Fibroblast of lung (primary cell): ENCODE results near the gene RUBCNL.

Experiments
- CTCF ChIP-seq, 2 donors: IDR thresholded peaks in 1 of 2; conservative IDR thresholded peaks in 1 of 2; 1 replicate in 1 of 2; 2 replicates in 1 of 2; pipeline ENCODE4 v1.5.1; 2011 to 2012; ENCODE audit warnings: low read length in 2 of 2, control low read depth in 1 of 2, inconsistent platforms in 1 of 2, low read depth in 1 of 2, mild to moderate bottlenecking in 1 of 2
- EZH2 ChIP-seq: IDR thresholded peaks from 2 replicates; pipeline ENCODE4 v1.5.1; 2012; ENCODE audit warnings: low read length, control low read depth, mild to moderate bottlenecking; ENCODE audit errors: missing control alignments

- TF ChIP-seq CTCF (conservative IDR thresholded peaks at IDR 0.05 in 1 of 2, IDR thresholded peaks at IDR 0.05 in 1 of 2; ENCODE audit: low read depth in 1 of 2, low read length in 2 of 2): no peak
- TF ChIP-seq EZH2: no peak
Observed at GRCh38 chr13:46373623-46374022, 13.4 kb downstream of the RUBCNL start.
